DMS53 (cell line): Measurements from ENCODE around the gene SS18L1.
"Not testable (repeated sequence)": the region's sequence is repeated elsewhere in the genome, so short reads cannot be mapped to it uniquely, and the experiment has no call there.

Source experiments
- DNase-seq: peaks from one replicate; lab custom pipeline; 2025; lab: John Stamatoyannopoulos, UW

SS18L1 gene

GRCh38 chr20:62143081-62143956, at the start of gene SS18L1, which contains the start of gene PSMA7:
TSS of gene SS18L1 (plus strand) at chr20:62143769. CDS start at chr20:62143821, 52 bp downstream.
TSS of gene PSMA7 (minus strand) at chr20:62143394. CDS start at chr20:62143303, 91 bp downstream.
- DNase-seq, result peak; percentile 97

GRCh38 chr20:62096421-62097380, 46.9 kb upstream of the SS18L1 start:
- no peak for DNase-seq

- DNase-seq, result no peak
Measured at GRCh38 chr20:62097881-62098407, 45.6 kb upstream of the SS18L1 start.

- DNase-seq, result no peak
Measured at GRCh38 chr20:62101078-62101477, 42.5 kb upstream of the SS18L1 start.

- DNase-seq, result no peak
Measured at GRCh38 chr20:62103508-62104233, 39.9 kb upstream of the SS18L1 start.

- no peak for DNase-seq
Measured at GRCh38 chr20:62104234-62104789, 39.3 kb upstream of the SS18L1 start.

- no peak for DNase-seq
Measured at GRCh38 chr20:62104791-62105345, 38.7 kb upstream of the SS18L1 start.

- no peak for DNase-seq
Measured at GRCh38 chr20:62105592-62105991, 38.0 kb upstream of the SS18L1 start.

GRCh38 chr20:62111148-62111547, 32.4 kb upstream of the SS18L1 start:
- DNase-seq, result no peak

GRCh38 chr20:62112368-62112767, 31.2 kb upstream of the SS18L1 start:
- DNase-seq, result no peak

- no peak for DNase-seq
Measured at GRCh38 chr20:62114894-62115293, 28.7 kb upstream of the SS18L1 start.

GRCh38 chr20:62115800-62116407, 27.7 kb upstream of the SS18L1 start:
- DNase-seq, result not testable (repeated sequence)

GRCh38 chr20:62116558-62117361, 26.8 kb upstream of the SS18L1 start:
- no peak for DNase-seq

- DNase-seq, result peak; percentile 85
Measured at GRCh38 chr20:62117362-62117646, 26.3 kb upstream of the SS18L1 start.

GRCh38 chr20:62117658-62118057, 25.9 kb upstream of the SS18L1 start:
- DNase-seq, result peak; percentile 74

GRCh38 chr20:62118113-62119043, 25.2 kb upstream of the SS18L1 start:
- DNase-seq, result peak; percentile 55

- no peak for DNase-seq
Measured at GRCh38 chr20:62119115-62119514, 24.5 kb upstream of the SS18L1 start.

GRCh38 chr20:62119591-62120364, 23.8 kb upstream of the SS18L1 start:
- DNase-seq, result peak; percentile 26
